MM.1S (cell line): ENCODE data around the gene IFI27L2.

Source experiments
- DNase-seq: peaks from one replicate; pipeline ENCODE4 v3.0.0-alpha.2; 2015
- H2AFZ ChIP-seq: fragments of 300-600 bp; sonication (generic); 2 replicates; pipeline ENCODE4 v1.6.0; 2016; ENCODE audit warnings: antibody characterized with exemption, low read length
- H3F3A ChIP-seq: fragments of 300-600 bp; sonication (generic); 2 replicates; pipeline ENCODE4 v1.6.1; 2016; ENCODE audit warnings: mild to moderate bottlenecking, antibody characterized with exemption, low read length, moderate library complexity, mixed read lengths; ENCODE audit not compliant: insufficient read depth
- H3K27ac ChIP-seq: fragments of 300-600 bp; sonication (generic); 2 replicates; pipeline ENCODE4 v1.5.1; 2016; ENCODE audit warnings: mild to moderate bottlenecking, low read length
- H3K27me3 ChIP-seq: fragments of 300-600 bp; sonication (generic); replicated peaks from 2 replicates; pipeline ENCODE4 v1.6.0; 2016; ENCODE audit warnings: low read length; ENCODE audit not compliant: insufficient read depth
- H3K36me3 ChIP-seq: fragments of 300-600 bp; sonication (generic); replicated peaks from 2 replicates; pipeline ENCODE4 v1.6.1; 2016; ENCODE audit warnings: mild to moderate bottlenecking, low read length, mixed read lengths; ENCODE audit not compliant: insufficient read depth
- H3K4me1 ChIP-seq: fragments of 300-600 bp; sonication (generic); 2 replicates; pipeline ENCODE4 v1.6.1; 2016; ENCODE audit warnings: low read length, mixed read lengths
- H3K4me2 ChIP-seq: fragments of 300-600 bp; sonication (generic); 2 replicates; pipeline ENCODE4 v1.6.0; 2016; ENCODE audit warnings: low read depth, low read length
- H3K4me3 ChIP-seq: fragments of 300-600 bp; sonication (generic); 2 replicates; pipeline ENCODE4 v1.5.1; 2016; ENCODE audit warnings: low read length, mixed read lengths
- H3K79me2 ChIP-seq: fragments of 300-600 bp; sonication (generic); 2 replicates; pipeline ENCODE4 v1.6.1; 2016; ENCODE audit warnings: mixed run types, low read length, mixed read lengths
- H3K9ac ChIP-seq: fragments of 300-600 bp; sonication (generic); 2 replicates; pipeline ENCODE4 v1.6.1; 2016; ENCODE audit warnings: low read length, mixed read lengths
- H3K9me2 ChIP-seq: fragments of 300-600 bp; sonication (generic); replicated peaks from 2 replicates; pipeline ENCODE4 v1.6.1; 2016; ENCODE audit warnings: mild to moderate bottlenecking, low read length, mixed read lengths; ENCODE audit not compliant: insufficient read depth
- H3K9me3 ChIP-seq: fragments of 300-600 bp; sonication (generic); replicated peaks from 2 replicates; pipeline ENCODE4 v1.6.1; 2016; ENCODE audit warnings: mild to moderate bottlenecking, low read length, mixed read lengths; ENCODE audit not compliant: insufficient read depth
- H4K20me1 ChIP-seq: fragments of 300-600 bp; sonication (generic); 2 replicates; pipeline ENCODE4 v1.6.1; 2016; ENCODE audit warnings: mild to moderate bottlenecking, low read length, moderate library complexity, mixed read lengths; ENCODE audit not compliant: insufficient read depth
- CTCF ChIP-seq: fragments of 300-600 bp; sonication (generic); IDR thresholded peaks from 2 replicates; pipeline ENCODE4 v1.5.1; 2016; ENCODE audit warnings: antibody characterized with exemption, low read length, mixed read lengths
- EZH2 ChIP-seq: fragments of 300-600 bp; sonication (generic); optimal IDR thresholded peaks from 2 replicates; pipeline ENCODE3; 2017; ENCODE audit warnings: low read depth, mild to moderate bottlenecking, antibody characterized with exemption, low read length, mixed read lengths
- EZH2phosphoT487 ChIP-seq: fragments of 300-600 bp; sonication (generic); IDR thresholded peaks from 2 replicates; pipeline ENCODE4 v1.6.1; 2018; ENCODE audit warnings: antibody characterized with exemption, low read length

Gene IFI27L2

GRCh38 chr14:94113073-94113472 is 16.3 kb downstream of the IFI27L2 start:
- TF ChIP-seq EZH2phosphoT487 (no peak), CTCF (no peak), EZH2 (no peak)
- no peaks in the 10 kb centered on the region for H3K9me2 ChIP-seq
- H3K4me2 ChIP-seq = no peak overlapping the region
- H3F3A ChIP-seq = no peaks in the 10 kb centered on the region
- DNase-seq = no peak
- no peak overlapping the region for H3K9ac ChIP-seq
- H3K4me3 ChIP-seq = no peak overlapping the region
- no peaks in the 10 kb centered on the region for H3K79me2 ChIP-seq
- H3K27ac ChIP-seq = no peak overlapping the region
- no peak overlapping the region for H2AFZ ChIP-seq
- no peaks in the 10 kb centered on the region for H4K20me1 ChIP-seq
- H3K27me3 ChIP-seq = no peaks in the 10 kb centered on the region
- H3K9me3 ChIP-seq = no peaks in the 10 kb centered on the region
- no peaks in the 10 kb centered on the region for H3K36me3 ChIP-seq
- no peaks in the 10 kb centered on the region for H3K4me1 ChIP-seq

- Histone ChIP-seq H4K20me1 (no peaks in the 10 kb centered on the region), H3K9me3 (no peaks in the 10 kb centered on the region), H3K9me2 (no peaks in the 10 kb centered on the region), H3K79me2 (no peaks in the 10 kb centered on the region), H3K27ac (no peak overlapping the region), H3K4me1 (no peaks in the 10 kb centered on the region), H3F3A (no peaks in the 10 kb centered on the region), H3K27me3 (no peaks in the 10 kb centered on the region), H2AFZ (no peak overlapping the region), H3K4me3 (no peak overlapping the region), H3K4me2 (no peak overlapping the region), H3K36me3 (no peaks in the 10 kb centered on the region), H3K9ac (no peak overlapping the region)
- TF ChIP-seq EZH2phosphoT487 (no peak), EZH2 (no peak), CTCF (no peak)
- no peak for DNase-seq
These were observed 16.8 kb downstream of the IFI27L2 start for GRCh38 chr14:94112513-94113063.

GRCh38 chr14:94111276-94112095 is 17.9 kb downstream of the IFI27L2 start:
- Histone ChIP-seq H3K36me3 (no peaks in the 10 kb centered on the region), H2AFZ (no peak overlapping the region), H3K27ac (no peak overlapping the region), H3K79me2 (no peaks in the 10 kb centered on the region), H3K4me1 (no peaks in the 10 kb centered on the region), H3F3A (no peaks in the 10 kb centered on the region), H3K4me2 (no peak overlapping the region), H4K20me1 (no peaks in the 10 kb centered on the region), H3K9ac (no peak overlapping the region), H3K9me3 (no peaks in the 10 kb centered on the region), H3K4me3 (no peak overlapping the region), H3K9me2 (no peaks in the 10 kb centered on the region), H3K27me3 (no peaks in the 10 kb centered on the region)
- TF ChIP-seq EZH2phosphoT487 = no peak
- no peak for TF ChIP-seq CTCF
- no peak for TF ChIP-seq EZH2
- no peak for DNase-seq
